NCI-H146 treated with DMSO at 0.1 percent for 48 hours (cell line): ENCODE data around the gene KIF15.

Experiments
- DNase-seq: peaks from one replicate; lab custom pipeline; 2025; ENCODE audit not compliant: unreplicated experiment; lab: John Stamatoyannopoulos, UW

KIF15 gene, protein sequence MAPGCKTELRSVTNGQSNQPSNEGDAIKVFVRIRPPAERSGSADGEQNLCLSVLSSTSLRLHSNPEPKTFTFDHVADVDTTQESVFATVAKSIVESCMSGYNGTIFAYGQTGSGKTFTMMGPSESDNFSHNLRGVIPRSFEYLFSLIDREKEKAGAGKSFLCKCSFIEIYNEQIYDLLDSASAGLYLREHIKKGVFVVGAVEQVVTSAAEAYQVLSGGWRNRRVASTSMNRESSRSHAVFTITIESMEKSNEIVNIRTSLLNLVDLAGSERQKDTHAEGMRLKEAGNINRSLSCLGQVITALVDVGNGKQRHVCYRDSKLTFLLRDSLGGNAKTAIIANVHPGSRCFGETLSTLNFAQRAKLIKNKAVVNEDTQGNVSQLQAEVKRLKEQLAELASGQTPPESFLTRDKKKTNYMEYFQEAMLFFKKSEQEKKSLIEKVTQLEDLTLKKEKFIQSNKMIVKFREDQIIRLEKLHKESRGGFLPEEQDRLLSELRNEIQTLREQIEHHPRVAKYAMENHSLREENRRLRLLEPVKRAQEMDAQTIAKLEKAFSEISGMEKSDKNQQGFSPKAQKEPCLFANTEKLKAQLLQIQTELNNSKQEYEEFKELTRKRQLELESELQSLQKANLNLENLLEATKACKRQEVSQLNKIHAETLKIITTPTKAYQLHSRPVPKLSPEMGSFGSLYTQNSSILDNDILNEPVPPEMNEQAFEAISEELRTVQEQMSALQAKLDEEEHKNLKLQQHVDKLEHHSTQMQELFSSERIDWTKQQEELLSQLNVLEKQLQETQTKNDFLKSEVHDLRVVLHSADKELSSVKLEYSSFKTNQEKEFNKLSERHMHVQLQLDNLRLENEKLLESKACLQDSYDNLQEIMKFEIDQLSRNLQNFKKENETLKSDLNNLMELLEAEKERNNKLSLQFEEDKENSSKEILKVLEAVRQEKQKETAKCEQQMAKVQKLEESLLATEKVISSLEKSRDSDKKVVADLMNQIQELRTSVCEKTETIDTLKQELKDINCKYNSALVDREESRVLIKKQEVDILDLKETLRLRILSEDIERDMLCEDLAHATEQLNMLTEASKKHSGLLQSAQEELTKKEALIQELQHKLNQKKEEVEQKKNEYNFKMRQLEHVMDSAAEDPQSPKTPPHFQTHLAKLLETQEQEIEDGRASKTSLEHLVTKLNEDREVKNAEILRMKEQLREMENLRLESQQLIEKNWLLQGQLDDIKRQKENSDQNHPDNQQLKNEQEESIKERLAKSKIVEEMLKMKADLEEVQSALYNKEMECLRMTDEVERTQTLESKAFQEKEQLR (N-terminal part only)

GRCh38 chr3:44761424-44762169 is at the start of gene KIF15, which contains the start of gene KIAA1143:
Gene KIF15, plus strand, starts transcription at chr3:44761794. Its CDS starts 72 bp downstream, at chr3:44761866.
Gene KIAA1143, minus strand, starts transcription at chr3:44761619. Its CDS starts 17 bp downstream, at chr3:44761602.
- peak; percentile 68 for DNase-seq

DNA sequence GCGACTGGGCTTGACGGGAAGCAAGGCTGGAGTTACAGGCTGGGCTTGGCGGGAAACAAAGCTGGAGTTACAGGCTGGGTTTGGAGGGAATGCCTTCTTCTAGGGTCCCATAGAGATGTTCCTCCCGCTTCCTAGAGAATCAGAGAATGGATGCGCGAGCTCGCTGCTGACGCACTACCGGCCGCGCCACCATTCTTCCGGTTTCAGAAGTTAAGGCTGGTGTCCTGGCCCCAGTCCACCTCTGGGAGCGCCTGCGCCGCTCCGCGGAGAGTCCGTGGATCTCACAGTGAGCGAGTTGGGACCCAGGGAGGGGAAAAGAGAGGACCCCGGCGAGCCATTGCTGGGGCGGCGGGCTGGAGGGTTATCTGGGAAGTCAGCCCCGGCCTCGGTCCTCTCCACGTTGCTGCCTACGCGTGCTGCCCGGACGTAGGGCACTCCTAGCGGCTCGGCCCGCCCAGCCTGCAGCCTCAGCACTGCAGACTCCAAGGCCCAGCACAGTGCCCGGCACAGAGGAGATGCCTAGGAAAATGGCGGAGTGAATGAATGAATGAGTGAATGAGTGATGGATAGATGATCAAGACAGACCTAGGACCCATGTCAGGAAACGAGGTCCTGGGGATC is 49.0 kb upstream of the KIF15 start, which contains the start of gene ZNF502:
ZNF502 (plus strand) TSS at position 206 of the 621 bp plus-strand sequence. CDS start 7,602 bp downstream, outside the sequence.
- peak; percentile 59 for DNase-seq

DNA sequence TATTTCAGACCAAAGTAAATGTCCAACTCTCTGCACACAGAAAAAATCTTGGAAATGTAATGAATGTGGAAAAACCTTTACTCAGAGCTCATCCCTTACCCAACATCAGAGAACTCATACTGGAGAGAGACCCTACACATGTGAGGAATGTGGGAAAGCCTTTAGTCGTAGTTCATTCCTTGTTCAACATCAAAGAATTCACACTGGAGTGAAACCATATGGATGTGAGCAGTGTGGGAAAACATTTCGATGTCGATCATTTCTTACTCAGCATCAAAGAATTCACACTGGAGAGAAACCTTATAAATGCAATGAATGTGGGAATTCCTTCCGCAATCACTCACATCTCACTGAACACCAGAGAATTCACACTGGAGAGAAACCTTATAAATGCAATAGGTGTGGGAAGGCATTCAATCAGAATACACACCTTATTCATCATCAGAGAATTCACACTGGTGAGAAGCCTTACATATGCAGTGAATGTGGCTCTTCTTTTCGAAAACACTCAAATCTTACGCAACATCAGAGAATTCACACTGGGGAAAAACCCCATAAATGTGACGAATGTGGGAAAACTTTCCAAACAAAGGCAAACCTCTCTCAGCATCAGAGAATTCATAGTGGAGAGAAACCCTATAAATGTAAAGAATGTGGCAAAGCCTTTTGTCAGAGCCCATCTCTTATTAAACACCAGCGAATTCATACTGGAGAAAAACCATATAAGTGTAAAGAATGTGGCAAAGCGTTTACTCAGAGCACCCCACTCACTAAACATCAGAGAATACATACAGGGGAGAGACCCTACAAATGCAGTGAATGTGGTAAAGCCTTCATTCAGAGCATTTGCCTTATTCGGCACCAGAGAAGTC is 40.1 kb upstream of the KIF15 start:
- DNase-seq, result no peak

DNA sequence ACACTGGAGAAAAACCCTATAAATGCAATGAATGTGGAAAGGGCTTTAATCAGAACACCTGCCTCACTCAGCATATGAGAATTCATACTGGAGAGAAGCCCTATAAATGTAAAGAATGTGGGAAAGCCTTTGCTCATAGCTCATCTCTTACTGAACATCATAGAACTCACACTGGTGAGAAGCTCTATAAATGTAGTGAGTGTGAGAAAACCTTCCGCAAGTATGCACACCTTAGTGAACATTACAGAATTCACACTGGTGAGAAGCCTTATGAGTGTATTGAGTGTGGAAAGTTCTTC is 39.5 kb upstream of the KIF15 start:
- DNase-seq, result no peak

GRCh38 chr3:44729384-44729910 is 32.1 kb upstream of the KIF15 start, which contains the start of gene ZNF501:
Gene ZNF501, plus strand, starts transcription at chr3:44729635. Its CDS starts 4,787 bp downstream, at chr3:44734422.
- peak; percentile 64 for DNase-seq

DNA sequence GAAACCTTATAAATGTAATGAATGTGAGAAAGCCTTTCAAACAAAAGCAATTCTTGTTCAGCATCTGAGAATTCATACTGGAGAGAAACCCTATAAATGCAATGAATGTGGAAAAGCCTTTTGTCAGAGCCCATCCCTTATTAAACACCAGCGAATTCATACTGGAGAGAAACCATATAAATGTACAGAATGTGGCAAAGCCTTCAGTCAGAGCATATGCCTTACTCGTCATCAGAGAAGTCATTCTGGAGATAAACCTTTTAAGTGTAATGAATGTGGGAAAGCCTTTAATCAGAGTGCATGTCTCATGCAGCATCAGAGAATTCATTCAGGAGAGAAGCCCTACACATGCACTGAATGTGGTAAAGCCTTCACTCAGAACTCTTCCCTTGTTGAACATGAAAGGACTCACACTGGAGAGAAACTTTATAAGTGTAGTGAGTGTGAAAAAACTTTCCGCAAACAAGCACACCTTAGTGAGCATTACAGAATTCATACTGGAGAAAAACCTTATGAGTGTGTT is 26.9 kb upstream of the KIF15 start:
- DNase-seq, result no peak

DNA sequence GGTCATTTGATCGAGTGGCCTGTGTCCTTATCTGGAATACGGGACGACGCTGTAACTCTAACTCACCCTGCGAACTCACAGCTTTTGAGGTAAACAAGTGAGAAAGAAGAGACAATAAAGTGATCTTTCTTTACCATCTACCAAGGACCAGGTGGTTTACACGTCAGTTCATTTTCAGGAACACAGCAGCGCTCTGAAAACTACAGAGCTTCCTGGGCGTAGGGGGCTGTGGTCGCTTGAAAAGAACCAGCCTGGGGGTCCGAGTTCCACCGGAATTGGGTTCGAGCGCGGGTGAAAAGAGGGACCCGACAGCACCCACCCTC is 532 bp upstream of the KIF15 start:
- no peak for DNase-seq

DNA sequence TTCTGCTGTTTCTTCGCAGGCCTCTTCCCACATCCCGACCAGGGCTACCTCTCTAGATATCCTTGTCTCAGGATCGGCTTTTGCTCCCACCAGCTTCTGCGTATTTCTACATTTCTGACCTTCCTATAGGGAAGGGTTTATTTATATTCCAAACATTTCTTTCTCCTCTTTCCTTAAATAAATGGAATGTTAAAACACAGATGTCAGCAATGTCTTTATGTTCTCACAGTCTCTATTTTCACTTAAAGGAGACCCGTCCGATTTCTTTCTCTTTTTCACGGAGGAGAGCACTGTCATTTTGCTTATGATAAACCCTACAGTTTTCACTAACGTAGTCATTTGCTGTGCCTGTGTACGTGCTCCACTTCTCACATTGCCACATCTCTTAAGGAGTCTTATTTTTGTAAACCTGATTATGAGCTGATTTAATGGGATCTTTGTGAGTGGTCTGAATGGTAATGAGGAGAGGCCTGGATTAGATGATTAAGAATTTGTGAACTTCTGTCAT is 630 bp downstream of the KIF15 start:
- DNase-seq, result no peak

GRCh38 chr3:44762690-44763089 is 1.1 kb downstream of the KIF15 start:
- DNase-seq, result no peak

- no peak for DNase-seq
Measured at GRCh38 chr3:44764248-44764647, 2.7 kb downstream of the KIF15 start.

DNA sequence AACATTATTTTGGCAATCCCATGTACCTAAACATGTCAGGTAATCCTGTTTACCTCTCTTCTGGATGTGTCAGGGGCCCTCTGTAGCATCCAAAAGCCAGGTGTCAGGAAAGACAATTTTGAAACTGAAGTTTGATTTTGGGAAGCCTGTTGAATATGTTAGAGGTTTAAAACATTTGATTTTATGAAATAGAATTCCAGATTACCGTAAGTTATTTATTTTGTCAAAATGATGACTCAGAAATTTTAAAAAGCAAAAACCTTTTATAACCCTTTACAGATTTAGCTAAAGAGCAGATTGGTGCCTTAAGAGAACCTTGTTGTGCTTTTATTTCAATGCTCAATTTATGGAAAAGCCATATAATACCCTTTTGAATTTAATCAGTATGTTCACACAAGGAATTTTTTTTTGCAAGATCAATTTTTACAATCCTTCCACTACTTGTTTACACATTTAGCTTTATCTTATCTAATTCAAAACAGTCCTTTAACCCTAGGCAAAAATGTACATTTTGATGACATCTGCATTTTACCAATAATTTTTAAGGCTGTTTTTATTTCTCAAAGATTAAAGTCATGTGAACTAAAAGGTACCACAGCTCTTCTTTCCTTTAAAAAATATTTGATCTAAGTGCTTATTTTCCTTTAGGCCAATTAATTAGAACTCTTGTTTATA is 10.0 kb downstream of the KIF15 start:
- DNase-seq, result no peak

DNA sequence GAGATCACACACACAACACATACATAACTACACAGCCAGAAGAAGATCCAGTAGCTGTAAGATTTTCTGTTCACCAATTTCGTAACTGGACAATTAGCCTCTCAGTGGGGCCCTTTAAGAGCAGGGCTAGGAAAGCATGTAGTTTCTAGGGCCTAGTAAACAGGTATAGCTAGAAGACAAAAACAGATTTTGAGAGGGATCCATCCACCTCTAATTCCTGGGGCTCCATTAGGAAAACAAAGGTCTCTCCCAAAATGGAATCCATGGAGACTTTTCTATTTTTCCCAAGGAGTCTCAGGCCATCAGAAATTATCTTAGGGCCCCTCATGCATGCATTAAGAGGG is 10.5 kb downstream of the KIF15 start:
- DNase-seq, result no peak

GRCh38 chr3:44782891-44783290 is 21.3 kb downstream of the KIF15 start:
- DNase-seq, result no peak

DNA sequence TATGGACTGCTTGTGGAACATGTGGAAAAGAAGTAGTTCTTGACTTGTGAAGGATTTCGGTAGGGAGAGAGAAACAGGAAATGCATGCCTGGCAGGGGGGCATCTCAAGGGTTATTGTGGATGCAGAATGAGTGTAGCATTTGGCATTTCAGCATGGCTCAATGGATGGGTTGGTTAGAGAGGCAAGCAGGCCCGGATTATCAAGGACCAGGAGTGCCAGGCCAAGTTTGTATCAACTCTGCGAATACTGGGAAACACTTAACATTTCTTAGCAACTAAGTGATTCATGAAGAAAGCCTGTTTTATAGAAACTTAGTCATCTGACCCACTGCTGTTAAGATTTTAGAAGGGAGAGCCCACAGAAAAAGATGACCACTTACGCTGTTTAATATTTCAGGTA is 33.6 kb downstream of the KIF15 start:
- DNase-seq, result no peak

DNA sequence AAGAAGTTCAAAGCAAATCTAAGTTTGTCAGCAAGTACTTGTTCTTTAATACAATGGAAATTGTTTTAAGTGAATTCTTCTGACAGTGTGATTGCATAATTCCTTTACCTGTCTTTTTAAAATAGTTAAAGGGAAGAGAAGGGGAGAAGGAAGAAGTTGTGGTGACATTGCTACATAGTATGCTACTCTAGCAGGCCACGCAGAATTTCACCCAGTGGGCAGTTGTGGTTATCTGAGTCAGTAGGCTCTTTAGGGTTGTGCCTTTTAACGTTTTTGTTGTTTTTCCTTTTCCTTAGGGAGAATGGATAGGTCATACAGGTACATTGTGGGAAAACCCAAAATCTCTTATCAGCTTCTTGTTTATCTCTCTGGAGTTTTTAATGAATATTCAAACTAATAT is 40.4 kb downstream of the KIF15 start:
- no peak for DNase-seq

- DNase-seq, result no peak
Measured at GRCh38 chr3:44803298-44803697, 41.7 kb downstream of the KIF15 start.

- DNase-seq, result no peak
Measured at GRCh38 chr3:44805960-44806359, 44.4 kb downstream of the KIF15 start.

DNA sequence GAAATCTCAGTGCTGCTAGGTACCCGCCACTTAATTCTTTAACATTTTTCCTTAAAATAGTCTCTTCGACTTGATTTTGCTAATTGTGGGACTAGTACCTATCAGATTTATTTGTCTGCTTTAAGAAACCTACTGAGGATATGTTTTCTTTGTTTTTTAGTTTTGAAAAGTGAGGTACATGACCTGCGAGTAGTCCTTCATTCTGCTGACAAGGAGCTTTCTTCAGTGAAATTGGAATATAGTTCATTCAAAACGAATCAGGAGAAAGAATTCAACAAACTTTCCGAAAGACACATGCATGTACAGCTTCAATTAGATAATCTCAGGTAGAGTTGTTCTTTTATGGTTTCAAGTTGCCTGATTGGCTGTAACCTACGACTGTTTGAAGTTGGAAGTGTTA is 53.2 kb downstream of the KIF15 start:
- DNase-seq, result no peak
